Activated T-helper 17 cell treated with anti-CD3 and anti-CD28 coated beads, Interleukin-2, amount 50 U/mL, for 72 hours (primary cell): Measurements from ENCODE around the gene HSPB1. TPM values are rescaled to one million over a fixed set of nuclear protein-coding genes. Genes with fewer than 3 reads are reported as not detected.
A peak's percentile ranks its signal among the peaks of the same experiment; 100 is the strongest.
"Not testable (repeated sequence)": the region's sequence is repeated elsewhere in the genome, so short reads cannot be mapped to it uniquely, and the experiment has no call there.

Source experiments
- ATAC-seq: fragments of 150-1000 bp; cut with Tn5 transposase; replicated peaks from 2 replicates; pipeline ENCODE4 v1.10.0; 2021; ENCODE audit warnings: mild to moderate bottlenecking, moderate library complexity
- H3K27ac Mint-ChIP-seq: one replicate; pipeline ENCODE4 v1.8.0; 2022; ENCODE audit warnings: mixed read lengths
- H3K27me3 Mint-ChIP-seq: one replicate; pipeline ENCODE4 v1.8.0; 2022; ENCODE audit warnings: mixed read lengths
- H3K36me3 Mint-ChIP-seq: one replicate; pipeline ENCODE4 v1.8.0; 2022; ENCODE audit warnings: low read depth, mild to moderate bottlenecking, mixed read lengths
- H3K4me1 Mint-ChIP-seq: one replicate; pipeline ENCODE4 v1.8.0; 2022; ENCODE audit warnings: mixed read lengths
- H3K4me3 Mint-ChIP-seq: one replicate; pipeline ENCODE4 v1.8.0; 2022; ENCODE audit warnings: mild to moderate bottlenecking, mixed read lengths
- H3K9me3 Mint-ChIP-seq: one replicate; pipeline ENCODE4 v1.8.0; 2022; ENCODE audit warnings: mixed read lengths
- total RNA-seq, 2 donors: library from RNA; stranded (reverse); gene quantifications; one replicate each; pipeline ENCODE4 v1.2.3, GENCODE V29; 2022

The HSPB1 gene
- total RNA-seq, 2 donors from 2014 or later: 28.0 to 71.7 TPM

- H3K4me3 Mint-ChIP-seq: peak overlapping the region; percentile 73
Measured at GRCh38 chr7:76290847-76291350, 11.6 kb upstream of the HSPB1 start.

GRCh38 chr7:76291351-76292212, 10.9 kb upstream of the HSPB1 start:
- Mint-ChIP-seq H3K27ac (peak overlapping the region; percentile 86), H3K36me3 (no peaks in the 10 kb centered on the region), H3K27me3 (peaks cover 4% of the 10 kb centered on the region), H3K4me3 (peak overlapping the region; percentile 73), H3K4me1 (peaks cover 13% of the 10 kb centered on the region), H3K9me3 (no peaks in the 10 kb centered on the region)
- ATAC-seq: peak; percentile 95

More at GRCh38 chr7:76290847-76291350, 11.6 kb upstream of the HSPB1 start:
- not testable (repeated sequence) for H3K27me3 Mint-ChIP-seq, H3K36me3 Mint-ChIP-seq, H3K9me3 Mint-ChIP-seq
- Mint-ChIP-seq H3K27ac (peak overlapping the region; percentile 86), H3K4me1 (peaks cover 13% of the 10 kb centered on the region)
- peak; percentile 7 for ATAC-seq

GRCh38 chr7:76292213-76292573, 10.3 kb upstream of the HSPB1 start:
- Mint-ChIP-seq H3K36me3 (no peaks in the 10 kb centered on the region), H3K4me1 (peaks cover 13% of the 10 kb centered on the region), H3K4me3 (peak overlapping the region; percentile 73), H3K27me3 (peaks cover 4% of the 10 kb centered on the region), H3K27ac (peak overlapping the region; percentile 86), H3K9me3 (no peaks in the 10 kb centered on the region)
- peak; percentile 13 for ATAC-seq

DNA sequence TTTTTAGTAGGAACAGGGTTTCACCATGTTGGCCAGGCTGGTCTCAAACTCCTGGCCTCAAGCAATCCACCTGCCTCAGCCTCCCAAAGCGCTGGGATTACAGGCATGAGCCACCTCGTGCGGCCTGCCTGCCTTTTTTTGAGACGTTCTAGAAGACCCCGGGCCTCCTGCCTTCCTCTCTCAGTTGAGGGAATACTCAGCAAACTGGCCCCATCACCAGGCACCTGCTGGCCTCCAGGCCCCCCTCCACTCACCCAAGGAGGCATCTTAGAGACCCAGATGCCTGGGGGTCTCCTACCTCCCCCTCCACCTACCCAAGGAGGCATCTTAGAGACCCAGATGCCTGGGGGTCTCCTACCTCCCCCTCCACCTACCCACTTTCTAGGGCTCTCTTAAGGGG, 9.6 kb upstream of the HSPB1 start:
- peaks cover 13% of the 10 kb centered on the region for H3K4me1 Mint-ChIP-seq
- not testable (repeated sequence) for H3K27me3 Mint-ChIP-seq, H3K36me3 Mint-ChIP-seq, H3K9me3 Mint-ChIP-seq, ATAC-seq, H3K27ac Mint-ChIP-seq, H3K4me3 Mint-ChIP-seq

DNA sequence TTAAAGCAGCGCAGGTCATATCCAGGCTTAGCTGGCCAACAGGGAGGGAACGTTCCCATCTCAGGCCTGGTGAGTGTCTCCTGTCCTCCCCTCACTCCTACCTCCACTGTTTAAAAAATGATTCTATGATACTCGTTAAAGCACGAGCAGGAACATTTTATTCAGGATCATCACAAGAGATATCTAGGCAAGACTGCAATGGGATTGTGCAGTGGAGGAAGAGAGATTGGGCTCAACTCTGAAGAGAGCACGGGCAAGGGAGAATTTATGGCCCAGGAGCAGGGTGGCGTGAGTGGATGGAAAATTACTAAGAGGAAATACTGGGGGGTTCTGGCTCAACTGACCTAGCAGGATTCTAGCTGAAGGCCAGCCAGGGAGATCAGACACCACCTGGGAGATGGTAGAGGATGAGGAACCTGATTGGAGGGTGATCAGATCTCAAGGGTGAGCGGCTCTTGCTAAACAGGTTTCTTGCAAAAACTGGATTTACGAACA, 9.0 kb upstream of the HSPB1 start:
- Mint-ChIP-seq H3K4me3 (no peak overlapping the region), H3K4me1 (peaks cover 13% of the 10 kb centered on the region), H3K9me3 (no peaks in the 10 kb centered on the region), H3K27me3 (peaks cover 4% of the 10 kb centered on the region), H3K36me3 (no peaks in the 10 kb centered on the region), H3K27ac (peak overlapping the region; percentile 11)
- no peak for ATAC-seq

DNA sequence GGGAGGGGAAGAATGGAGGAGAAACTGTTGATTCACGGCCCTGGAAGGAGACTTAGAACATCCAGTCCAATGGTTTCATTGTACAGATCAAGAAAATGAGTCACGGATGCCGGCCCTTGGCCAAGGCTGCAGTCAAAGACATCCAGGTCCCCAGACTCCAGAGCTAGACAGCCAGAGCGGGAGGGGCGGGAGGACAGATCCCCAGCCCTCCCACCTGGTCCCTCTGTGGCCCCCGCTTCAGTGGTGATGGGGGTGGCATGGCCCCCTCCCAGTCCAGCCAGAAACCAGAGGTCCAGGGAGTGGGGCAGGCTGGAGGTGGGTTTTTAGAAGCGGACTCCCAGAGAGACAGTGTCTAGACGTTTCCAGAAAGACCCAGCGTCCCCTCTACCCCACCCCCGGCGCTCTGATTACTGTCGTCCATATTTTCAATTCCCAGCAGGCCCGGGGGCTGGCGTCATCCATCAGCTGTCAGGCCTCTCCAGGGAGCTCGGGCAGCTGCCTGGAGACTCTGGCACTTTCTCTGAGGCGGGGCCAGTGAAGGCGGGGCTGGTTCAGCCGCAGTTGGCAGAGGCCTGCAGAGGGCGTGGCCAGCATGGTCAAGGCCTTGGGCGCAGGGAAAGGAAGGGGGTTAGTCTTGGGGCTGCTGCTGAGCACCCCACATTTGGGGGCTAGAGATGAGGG, 8.0 kb upstream of the HSPB1 start:
- H3K27me3 Mint-ChIP-seq: peaks cover 4% of the 10 kb centered on the region
- no peaks in the 10 kb centered on the region for H3K9me3 Mint-ChIP-seq
- H3K36me3 Mint-ChIP-seq: no peaks in the 10 kb centered on the region
- no peak overlapping the region for H3K4me3 Mint-ChIP-seq
- no peak overlapping the region for H3K27ac Mint-ChIP-seq
- H3K4me1 Mint-ChIP-seq: peaks cover 13% of the 10 kb centered on the region
- no peak for ATAC-seq

GRCh38 chr7:76296743-76297740, 5.4 kb upstream of the HSPB1 start:
- no peaks in the 10 kb centered on the region for H3K36me3 Mint-ChIP-seq
- ATAC-seq: peak; percentile 39

GRCh38 chr7:76300166-76300731, 2.2 kb upstream of the HSPB1 start:
- Mint-ChIP-seq H3K4me3 (no peak overlapping the region), H3K36me3 (peaks cover 12% of the 10 kb centered on the region), H3K27ac (no peak overlapping the region), H3K9me3 (no peaks in the 10 kb centered on the region), H3K27me3 (no peaks in the 10 kb centered on the region), H3K4me1 (peaks cover 5% of the 10 kb centered on the region)
- no peak for ATAC-seq

More at GRCh38 chr7:76296743-76297740, 5.4 kb upstream of the HSPB1 start:
- Mint-ChIP-seq H3K27me3 (peaks cover 4% of the 10 kb centered on the region), H3K4me3 (no peak overlapping the region), H3K27ac (no peak overlapping the region), H3K9me3 (no peaks in the 10 kb centered on the region), H3K4me1 (peaks cover 5% of the 10 kb centered on the region)

GRCh38 chr7:76301000-76301399, 1.5 kb upstream of the HSPB1 start:
- H3K9me3 Mint-ChIP-seq: no peaks in the 10 kb centered on the region
- ATAC-seq: no peak
- H3K36me3 Mint-ChIP-seq: peaks cover 12% of the 10 kb centered on the region
- H3K27me3 Mint-ChIP-seq: no peaks in the 10 kb centered on the region
- peaks cover 5% of the 10 kb centered on the region for H3K4me1 Mint-ChIP-seq
- no peak overlapping the region for H3K4me3 Mint-ChIP-seq
- no peak overlapping the region for H3K27ac Mint-ChIP-seq

- peaks cover 5% of the 10 kb centered on the region for H3K4me1 Mint-ChIP-seq
- peak overlapping the region; percentile 94 for H3K27ac Mint-ChIP-seq
- H3K4me3 Mint-ChIP-seq: peak overlapping the region; percentile 80
- peak; percentile 74 for ATAC-seq
- no peaks in the 10 kb centered on the region for H3K27me3 Mint-ChIP-seq
- H3K9me3 Mint-ChIP-seq: no peaks in the 10 kb centered on the region
- H3K36me3 Mint-ChIP-seq: peaks cover 12% of the 10 kb centered on the region
Measured at GRCh38 chr7:76303202-76304147, 1.0 kb downstream of the HSPB1 start.

DNA sequence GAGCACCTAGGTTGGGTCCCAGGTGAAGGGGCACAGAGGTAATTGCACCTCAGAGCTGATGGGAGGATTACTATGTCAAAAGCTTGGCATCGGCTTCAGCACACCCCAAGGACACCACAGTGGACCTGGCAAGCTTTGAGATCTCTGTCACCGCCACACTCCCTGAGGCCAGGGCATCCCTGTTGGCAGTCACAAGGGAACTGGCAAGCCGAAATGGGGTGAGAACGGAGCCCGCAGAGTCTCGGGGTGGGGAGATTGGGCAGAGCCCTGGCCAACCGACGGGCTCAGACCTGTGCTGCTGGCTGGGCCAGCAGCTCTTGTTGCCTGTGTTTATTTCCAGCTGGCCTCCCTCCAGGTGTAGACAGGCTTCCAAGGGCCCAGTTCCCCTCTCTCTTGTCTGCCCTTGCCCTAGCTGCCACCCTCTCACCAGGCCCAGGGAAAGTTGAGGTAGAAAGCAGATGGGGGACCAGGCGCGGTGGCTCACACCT, 2.5 kb downstream of the HSPB1 start:
- no peak for ATAC-seq
- Mint-ChIP-seq H3K27me3 (no peaks in the 10 kb centered on the region), H3K27ac (no peak overlapping the region), H3K36me3 (peaks cover 12% of the 10 kb centered on the region), H3K9me3 (no peaks in the 10 kb centered on the region), H3K4me1 (peaks cover 5% of the 10 kb centered on the region), H3K4me3 (no peak overlapping the region)

- H3K27me3 Mint-ChIP-seq, H3K27ac Mint-ChIP-seq: not testable (repeated sequence)
Measured at GRCh38 chr7:76308874-76309273, 6.4 kb downstream of the HSPB1 start.

More at GRCh38 chr7:76308874-76309273, 6.4 kb downstream of the HSPB1 start:
- not testable (repeated sequence) for H3K4me1 Mint-ChIP-seq, ATAC-seq, H3K9me3 Mint-ChIP-seq, H3K4me3 Mint-ChIP-seq, H3K36me3 Mint-ChIP-seq
